Measurements from ENCODE around the gene CRYL1. TPM values are rescaled to one million over a fixed set of nuclear protein-coding genes. Genes with fewer than 3 reads are reported as not detected.

CRYL1 gene
- total RNA-seq, 1 experiment from 2014 or later = 3.7 TPM

DNA sequence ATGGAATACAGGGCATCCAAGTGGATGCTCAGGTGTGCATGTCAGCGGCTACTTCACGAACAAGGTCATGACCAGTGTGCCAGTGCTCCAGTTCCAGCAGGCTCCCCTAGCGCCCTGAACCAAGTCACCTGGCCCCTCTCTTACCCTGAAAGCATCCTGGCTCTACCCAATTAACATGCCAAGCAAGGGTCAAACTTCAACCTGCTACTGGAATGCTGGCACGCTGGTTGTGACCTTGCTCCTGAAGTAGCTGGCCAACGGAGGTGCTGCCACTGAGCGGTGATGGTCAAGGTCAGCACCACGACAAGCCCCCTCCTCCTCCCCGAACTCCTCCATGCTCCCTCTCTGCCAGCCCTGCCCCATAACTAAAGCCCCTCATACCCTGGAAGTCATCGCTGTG lies 96.0 kb downstream of the CRYL1 start:
- Histone ChIP-seq H3K14ac (ENCODE audit: insufficient read depth, low read length) (no peak overlapping the region), H3K9me3 (ENCODE audit: control insufficient read depth, low read depth, low read length) (no peaks in the 10 kb centered on the region), H2BK120ac (ENCODE audit: low read depth, low read length, poor library complexity, severe bottlenecking) (no peak overlapping the region), H2BK20ac (ENCODE audit: low read depth, low read length, poor library complexity, severe bottlenecking) (no peak overlapping the region), H3K9ac (ENCODE audit: extremely low read depth, insufficient read length, low read length) (no peak overlapping the region), H2BK12ac (ENCODE audit: insufficient read length, low read depth, low read length) (no peak overlapping the region), H2BK15ac (ENCODE audit: low read depth, low read length) (no peak overlapping the region), H3K4ac (ENCODE audit: low read depth, low read length) (no peak overlapping the region), H3K23me2 (ENCODE audit: insufficient read length, low read depth, low read length, poor library complexity, severe bottlenecking) (no peaks in the 10 kb centered on the region), H3K4me1 (ENCODE audit: insufficient read depth, low read length) (no peaks in the 10 kb centered on the region; the same call in 1 of the 2 replicates), H4K91ac (ENCODE audit: insufficient read length, low read depth, low read length) (no peak overlapping the region), H3K27ac (ENCODE audit: insufficient read length, low read depth, low read length) (no peak overlapping the region), H3K79me2 (ENCODE audit: insufficient read depth, low read length) (no peaks in the 10 kb centered on the region), H4K8ac (replicated peaks; ENCODE audit: insufficient read length, low read depth, low read length) (no peak overlapping the region), H3K56ac (ENCODE audit: insufficient read length, low read depth, low read length) (no peak overlapping the region), H3K79me1 (ENCODE audit: insufficient read depth, low read depth, low read length, poor library complexity, severe bottlenecking) (no peaks in the 10 kb centered on the region), H2AFZ (ENCODE audit: low read length) (no peak overlapping the region), H4K5ac (ENCODE audit: insufficient read length, low read depth, low read length) (no peak overlapping the region), H2BK5ac (ENCODE audit: insufficient read length, low read length) (no peak overlapping the region), H3K4me2 (ENCODE audit: insufficient read depth, insufficient read length, low read length) (no peak overlapping the region), H3K23ac (ENCODE audit: insufficient read length, low read depth, low read length) (no peak overlapping the region), H3T11ph (ENCODE audit: low read length) (no peak overlapping the region), H4K20me1 (ENCODE audit: control insufficient read depth, insufficient read depth, insufficient read length) (no peaks in the 10 kb centered on the region), H2AK5ac (ENCODE audit: insufficient read length, low read length) (no peak overlapping the region), H3K27me3 (ENCODE audit: insufficient read depth, low read length) (no peaks in the 10 kb centered on the region), H3K18ac (ENCODE audit: insufficient read length, low read depth, low read length) (no peak overlapping the region)
- Mint-ChIP-seq H3K4me1 (peaks cover 22 to 26% of the 10 kb centered on the region in 2 experiments), H3K27me3 (ENCODE audit: low read depth) (peaks cover 3% of the 10 kb centered on the region), H3K4me3 (no peak overlapping the region), H3K9me3 (peaks cover 2 to 5% of the 10 kb centered on the region in 2 experiments; a peak in 3 of 5 replicates), H3K27ac (no peak overlapping the region; a peak in 1 of 7 replicates), H3K36me3 (ENCODE audit: insufficient read depth in 1 of 3, low read depth in 3 of 3) (peaks cover 0 to 3% (median 2%) of the 10 kb centered on the region in 3 experiments; a peak in 4 of 7 replicates)
- TF ChIP-seq, protein P1, sequence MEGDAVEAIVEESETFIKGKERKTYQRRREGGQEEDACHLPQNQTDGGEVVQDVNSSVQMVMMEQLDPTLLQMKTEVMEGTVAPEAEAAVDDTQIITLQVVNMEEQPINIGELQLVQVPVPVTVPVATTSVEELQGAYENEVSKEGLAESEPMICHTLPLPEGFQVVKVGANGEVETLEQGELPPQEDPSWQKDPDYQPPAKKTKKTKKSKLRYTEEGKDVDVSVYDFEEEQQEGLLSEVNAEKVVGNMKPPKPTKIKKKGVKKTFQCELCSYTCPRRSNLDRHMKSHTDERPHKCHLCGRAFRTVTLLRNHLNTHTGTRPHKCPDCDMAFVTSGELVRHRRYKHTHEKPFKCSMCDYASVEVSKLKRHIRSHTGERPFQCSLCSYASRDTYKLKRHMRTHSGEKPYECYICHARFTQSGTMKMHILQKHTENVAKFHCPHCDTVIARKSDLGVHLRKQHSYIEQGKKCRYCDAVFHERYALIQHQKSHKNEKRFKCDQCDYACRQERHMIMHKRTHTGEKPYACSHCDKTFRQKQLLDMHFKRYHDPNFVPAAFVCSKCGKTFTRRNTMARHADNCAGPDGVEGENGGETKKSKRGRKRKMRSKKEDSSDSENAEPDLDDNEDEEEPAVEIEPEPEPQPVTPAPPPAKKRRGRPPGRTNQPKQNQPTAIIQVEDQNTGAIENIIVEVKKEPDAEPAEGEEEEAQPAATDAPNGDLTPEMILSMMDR (conservative IDR thresholded peaks at IDR 0.05) = no peak
- no peak for DNase-seq
- no CpG with 5 or more reads among the region's 9 CpGs for WGBS (ENCODE audit: extremely low coverage, insufficient read length, low lambda C conversion rate)
